HPDE6-E6E7 (cell line): ENCODE results near the gene ARHGAP27.
"Not testable (repeated sequence)": the region's sequence is repeated elsewhere in the genome, so short reads cannot be mapped to it uniquely, and the experiment has no call there.

Experiments
- DNase-seq: peaks from one replicate; pipeline ENCODE4 v3.0.0; 2011; ENCODE audit warnings: missing footprints; ENCODE audit errors: extremely low spot score

Gene ARHGAP27

GRCh38 chr17:45447650-45448049 is 15.0 kb upstream of the ARHGAP27 start:
- not testable (repeated sequence) for DNase-seq

GRCh38 chr17:45446872-45447625 is 14.4 kb upstream of the ARHGAP27 start:
- not testable (repeated sequence) for DNase-seq

- DNase-seq = peak; percentile 73
Measured at GRCh38 chr17:45445901-45446743, 13.5 kb upstream of the ARHGAP27 start.

- not testable (repeated sequence) for DNase-seq
Measured at GRCh38 chr17:45444856-45445820, 12.5 kb upstream of the ARHGAP27 start.

- not testable (repeated sequence) for DNase-seq
Measured at GRCh38 chr17:45444301-45444700, 11.6 kb upstream of the ARHGAP27 start.

GRCh38 chr17:45443371-45444260 is 10.9 kb upstream of the ARHGAP27 start:
- not testable (repeated sequence) for DNase-seq

- no peak for DNase-seq
Measured at GRCh38 chr17:45441526-45442310, 9.0 kb upstream of the ARHGAP27 start.

- DNase-seq = not testable (repeated sequence)
Measured at GRCh38 chr17:45440839-45441515, 8.3 kb upstream of the ARHGAP27 start.

- DNase-seq = peak; percentile 69
Measured at GRCh38 chr17:45440161-45440778, 7.6 kb upstream of the ARHGAP27 start.

GRCh38 chr17:45438931-45439610 is 6.4 kb upstream of the ARHGAP27 start:
- DNase-seq = no peak

- DNase-seq = no peak
Measured at GRCh38 chr17:45437465-45438283, 5.0 kb upstream of the ARHGAP27 start.

- no peak for DNase-seq
Measured at GRCh38 chr17:45436625-45437464, 4.2 kb upstream of the ARHGAP27 start.

- no peak for DNase-seq
Measured at GRCh38 chr17:45436161-45436560, 3.5 kb upstream of the ARHGAP27 start.

GRCh38 chr17:45435481-45435880 is 2.8 kb upstream of the ARHGAP27 start:
- no peak for DNase-seq

- no peak for DNase-seq
Measured at GRCh38 chr17:45433159-45433535, 477 bp upstream of the ARHGAP27 start.
